GM12878 (cell line): ENCODE measurements around the gene KCNMB2. TPM values are rescaled to one million over a fixed set of nuclear protein-coding genes. Genes with fewer than 3 reads are reported as not detected.

Experiments used
- CBX5 ChIP-seq: sonication (generic); IDR thresholded peaks from 2 replicates; pipeline ENCODE4 v1.6.1; 2016; ENCODE audit warnings: low read depth, moderate library complexity, mild to moderate bottlenecking, inconsistent platforms
- CREB1 ChIP-seq: IDR thresholded peaks from 2 replicates; pipeline ENCODE4 v1.6.1; 2012; ENCODE audit warnings: low read depth, mild to moderate bottlenecking, inconsistent platforms
- CREM ChIP-seq: IDR thresholded peaks from 2 replicates; pipeline ENCODE4 v1.6.1; 2014; ENCODE audit warnings: antibody characterized with exemption, low read depth
- EED ChIP-seq: sonication (generic); IDR thresholded peaks from 2 replicates; pipeline ENCODE4 v1.6.1; 2016; ENCODE audit warnings: antibody characterized with exemption, low read depth
- JUNB ChIP-seq: IDR thresholded peaks from 2 replicates; pipeline ENCODE4 v1.6.1; 2016; ENCODE audit warnings: antibody characterized with exemption, mild to moderate bottlenecking
- MTA3 ChIP-seq: IDR thresholded peaks from 2 replicates; pipeline ENCODE4 v1.6.1; 2012; ENCODE audit warnings: low read length, inconsistent platforms, borderline replicate concordance
- PAX8 ChIP-seq: fragments of 450-650 bp; IDR thresholded peaks from 2 replicates; pipeline ENCODE4 v1.6.1; 2017; ENCODE audit warnings: mild to moderate bottlenecking, moderate library complexity
- RAD21 ChIP-seq: IDR thresholded peaks from 2 replicates; pipeline ENCODE4 v1.6.1; 2011; ENCODE audit warnings: mild to moderate bottlenecking, low read depth, low read length, moderate library complexity; ENCODE audit not compliant: insufficient read depth
- REST ChIP-seq: IDR thresholded peaks from 2 replicates; pipeline ENCODE4 v1.6.1; 2012; ENCODE audit warnings: mild to moderate bottlenecking, low read depth, low read length
- TAF1 ChIP-seq: IDR thresholded peaks from 2 replicates; pipeline ENCODE4 v1.6.1; 2011; ENCODE audit warnings: mild to moderate bottlenecking, low read depth, low read length, borderline replicate concordance
- YY1 ChIP-seq: IDR thresholded peaks from 2 replicates; pipeline ENCODE4 v1.6.1; 2011; ENCODE audit warnings: low read depth, mild to moderate bottlenecking, low read length
- polyA plus RNA-seq, 11 experiments: library from polyadenylated mRNA; depleted of rRNA in 4 of 11; unstranded in 6 of 11; stranded (reverse) in 5 of 11; fragments of >200 nt; fragmentation: Nextera tagmentation in 4 of 11; fragmentation: Illumina TruSeq in 1 of 11; extraction: Ambion mirVana in 4 of 11; extraction: Trizol in 1 of 11; gene quantifications; 1 replicate in 1 of 11; 2 replicates in 10 of 11; pipeline versions ENCODE4 v1.2.1 to v1.2.3, GENCODE V29; 2011 to 2016; ENCODE audit warnings: inconsistent platforms in 2 of 11, missing spikeins in 2 of 11, low read depth in 1 of 11
- total RNA-seq, 4 experiments: library from RNA; depleted of rRNA in 3 of 4; stranded (reverse); fragments of >200 nt in 3 of 4; fragmentation: Illumina TruSeq in 1 of 4; extraction: Trizol in 1 of 4; gene quantifications; 2 replicates each; pipeline versions ENCODE4 v1.2.1 to v1.2.3, GENCODE V29; 2013 to 2021

The KCNMB2 gene
- total and polyA plus RNA-seq, 10 of the 15 experiments (the other 5 are each of a cell fraction or from before 2014, with no cell fraction given), result 0.22 to 18.8 (median 11.0) TPM

DNA sequence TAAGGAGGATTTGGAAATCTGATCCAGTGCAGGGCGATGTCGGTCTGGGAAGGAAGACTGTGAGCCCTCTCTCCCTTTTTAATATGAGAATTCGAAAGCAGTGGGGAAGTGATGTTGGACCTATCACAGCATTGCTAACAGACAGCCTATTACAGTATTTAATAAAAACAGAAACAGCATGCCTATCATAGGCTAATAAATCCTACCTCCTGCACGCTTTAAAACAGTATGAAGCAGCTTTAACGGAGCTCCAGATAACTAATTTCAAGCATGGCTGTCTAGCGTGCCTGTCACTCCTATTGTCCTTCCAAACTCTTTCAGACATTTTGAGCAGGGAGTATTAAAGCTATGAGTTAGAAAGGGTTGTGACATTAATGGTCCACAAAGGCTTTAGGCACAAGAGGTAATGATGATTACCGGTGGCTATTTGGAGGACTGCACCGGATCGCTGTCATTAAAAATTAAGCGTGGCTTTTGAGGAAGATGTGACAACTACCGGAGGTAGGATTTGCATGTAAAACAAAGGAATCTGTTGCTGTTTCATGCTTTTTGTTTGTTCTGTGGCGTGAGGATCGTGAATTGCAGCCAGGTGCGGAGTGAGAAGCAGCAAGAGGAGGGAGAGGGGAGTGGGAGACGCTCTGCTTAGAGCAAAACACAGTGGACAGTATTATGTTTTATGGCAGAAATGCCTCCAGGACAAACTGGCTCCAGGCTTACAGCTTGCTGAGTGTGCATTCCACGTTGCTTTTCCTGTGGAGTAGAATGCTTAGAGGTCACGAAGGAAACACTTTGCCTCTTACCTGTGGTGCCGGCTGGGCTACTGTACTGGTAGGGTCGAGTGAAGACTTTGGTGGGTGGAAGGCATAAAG, at the start of gene KCNMB2 (continued):
- TF ChIP-seq MTA3 (peak; percentile 79), CBX5 (no peak), YY1 (peak; percentile 62), CREM (peak; percentile 36; the same call in 1 of the 2 replicates), PAX8 (no peak), RAD21 (0 out of 2 replicates have a peak, but pooled peaks have one; percentile 2), CREB1 (peak; percentile 33; the same call in 1 of the 2 replicates), REST (no peak), JUNB (no peak), TAF1 (peak; percentile 53; the same call in 1 of the 2 replicates), EED (peak; percentile 28)
